WTC11 (cell line): ENCODE results near the gene ITM2C. TPM values are rescaled to one million over a fixed set of nuclear protein-coding genes. Genes with fewer than 3 reads are reported as not detected.

ENCODE experiments used
- ATAC-seq: fragments of 200-7000 bp; cut with Tn5 transposase; 2 replicates; pipeline ENCODE4 v1.10.0; 2021; ENCODE audit warnings: mild to moderate bottlenecking, moderate library complexity
- CTCF ChIA-PET: fragments of 300-600 bp; sonication (Branson Sonifier 250); formaldehyde crosslinking; loops from one replicate; lab custom pipeline; 2021; ENCODE audit warnings: antibody characterized with exemption; lab: Charles Lee
- POLR2A ChIA-PET: fragments of 350-600 bp; sonication (Branson Sonifier 250); formaldehyde crosslinking; loops from one replicate; lab custom pipeline; 2021; ENCODE audit warnings: antibody characterized with exemption; lab: Charles Lee
- DNase-seq: peaks from one replicate; pipeline ENCODE4 v3.0.0; 2021; ENCODE audit warnings: low spot score
- H3K27ac Mint-ChIP-seq: 2 replicates; pipeline ENCODE4 v1.8.0; 2021; ENCODE audit warnings: mixed read lengths
- H3K27me3 Mint-ChIP-seq: 2 replicates; pipeline ENCODE4 v1.8.0; 2021; ENCODE audit warnings: low read depth, mild to moderate bottlenecking, moderate library complexity, mixed read lengths
- H3K36me3 Mint-ChIP-seq: 2 replicates; pipeline ENCODE4 v1.8.0; 2021; ENCODE audit warnings: mixed read lengths
- H3K4me1 Mint-ChIP-seq: 2 replicates; pipeline ENCODE4 v1.8.0; 2022; ENCODE audit warnings: mixed read lengths
- H3K4me3 Mint-ChIP-seq: 2 replicates; pipeline ENCODE4 v1.8.0; 2021; ENCODE audit warnings: mild to moderate bottlenecking, moderate library complexity, mixed read lengths
- H3K9me3 Mint-ChIP-seq: 2 replicates; pipeline ENCODE4 v1.8.0; 2021; ENCODE audit warnings: mixed read lengths
- AR ChIP-seq: fragments of 250-450 bp; sonication (Bioruptor Pico); IDR thresholded peaks from 2 replicates; pipeline ENCODE4 v1.9.0; 2021; ENCODE audit warnings: mild to moderate bottlenecking
- FOXP4 ChIP-seq: sonication (generic); formaldehyde crosslinking; IDR thresholded peaks from 2 replicates; pipeline ENCODE4 v1.8.0; 2022; ENCODE audit warnings: mild to moderate bottlenecking, missing genetic modification reagents
- GTF2I ChIP-seq: fragments of 250-450 bp; sonication (Bioruptor Pico); conservative IDR thresholded peaks from 2 replicates; pipeline ENCODE4 v1.4.0; 2021; ENCODE audit warnings: mild to moderate bottlenecking
- IRF1 ChIP-seq: sonication (generic); formaldehyde crosslinking; IDR thresholded peaks from 2 replicates; pipeline ENCODE4 v1.8.0; 2023; ENCODE audit warnings: missing genetic modification reagents
- JUN ChIP-seq: sonication (generic); formaldehyde crosslinking; IDR thresholded peaks from 2 replicates; pipeline ENCODE4 v1.8.0; 2023; ENCODE audit warnings: mild to moderate bottlenecking, missing genetic modification reagents
- MLX ChIP-seq: sonication (generic); formaldehyde crosslinking; IDR thresholded peaks from 2 replicates; pipeline ENCODE4 v1.8.1; 2023; ENCODE audit warnings: mild to moderate bottlenecking, missing genetic modification reagents, moderate library complexity
- NFATC4 ChIP-seq: fragments of 250-450 bp; sonication (Bioruptor Pico); IDR thresholded peaks from 2 replicates; pipeline ENCODE4 v1.9.0; 2021; ENCODE audit warnings: mild to moderate bottlenecking
- PRDM15 ChIP-seq: sonication (generic); formaldehyde crosslinking; IDR thresholded peaks from 2 replicates; pipeline ENCODE4 v1.8.0; 2022; ENCODE audit warnings: missing genetic modification reagents
- PRRX2 ChIP-seq: fragments of 250-450 bp; sonication (Bioruptor Pico); IDR thresholded peaks from 2 replicates; pipeline ENCODE4 v1.8.0; 2021; ENCODE audit warnings: mild to moderate bottlenecking
- SMAD3 ChIP-seq: sonication (generic); formaldehyde crosslinking; IDR thresholded peaks from 2 replicates; pipeline ENCODE4 v1.8.0; 2022; ENCODE audit warnings: missing genetic modification reagents, mild to moderate bottlenecking, borderline replicate concordance
- STAT6 ChIP-seq: sonication (generic); formaldehyde crosslinking; conservative IDR thresholded peaks from 2 replicates; pipeline ENCODE4 v1.8.1; 2023; ENCODE audit warnings: mild to moderate bottlenecking, low read depth, missing genetic modification reagents, moderate library complexity
- ZMAT4 ChIP-seq: fragments of 250-450 bp; sonication (Bioruptor Pico); IDR thresholded peaks from 2 replicates; pipeline ENCODE4 v1.9.0; 2021; ENCODE audit warnings: mild to moderate bottlenecking
- ZNF138 ChIP-seq: sonication (generic); formaldehyde crosslinking; conservative IDR thresholded peaks from 2 replicates; pipeline ENCODE4 v1.8.1; 2022; ENCODE audit warnings: mild to moderate bottlenecking, moderate library complexity, missing genetic modification reagents
- ZNF219 ChIP-seq: sonication (generic); formaldehyde crosslinking; IDR thresholded peaks from 2 replicates; pipeline ENCODE4 v1.8.0; 2023; ENCODE audit warnings: missing genetic modification reagents, mild to moderate bottlenecking, borderline replicate concordance
- ZNF317 ChIP-seq: sonication (generic); formaldehyde crosslinking; IDR thresholded peaks from 2 replicates; pipeline ENCODE4 v1.8.1; 2023; ENCODE audit warnings: low read depth, mild to moderate bottlenecking, moderate library complexity, missing genetic modification reagents, borderline replicate concordance
- ZNF423 ChIP-seq: fragments of 250-450 bp; sonication (Bioruptor Pico); IDR thresholded peaks from 2 replicates; pipeline ENCODE4 v2.1.2; 2022; ENCODE audit warnings: mild to moderate bottlenecking, moderate library complexity
- ZNF671 ChIP-seq: fragments of 250-450 bp; sonication (Bioruptor Pico); IDR thresholded peaks from 2 replicates; pipeline ENCODE4 v1.8.0; 2021; ENCODE audit warnings: mild to moderate bottlenecking
- ZSCAN18 ChIP-seq: fragments of 250-450 bp; sonication (Bioruptor Pico); IDR thresholded peaks from 2 replicates; pipeline ENCODE4 v2.1.2; 2022; ENCODE audit warnings: mild to moderate bottlenecking, moderate library complexity
- total RNA-seq: library from RNA; stranded (reverse); gene quantifications from 3 replicates; pipeline ENCODE4 v1.2.3, GENCODE V29; 2021

The ITM2C gene
- total RNA-seq, 1 experiment from 2014 or later = 316 TPM

- ATAC-seq (no peak), DNase-seq (peak; percentile 6)
- POLR2A ChIA-PET = interaction anchor here (1.2 to 1.3 kb wide), 2 partner anchors 18 to 45 kb away, joined by 3 to 4 read pairs; no protein-coding TSS in a partner anchor
- TF ChIP-seq GTF2I (CRISPR knock-in tag) (no peak), MLX (CRISPR knock-in tag) (no peak), ZMAT4 (no peak), PRRX2 (no peak), ZNF423 (CRISPR knock-in tag) (no peak), ZSCAN18 (CRISPR knock-in tag) (no peak), FOXP4 (CRISPR knock-in tag) (no peak), ZNF138 (no peak), NFATC4 (no peak), IRF1 (CRISPR knock-in tag) (no peak), ZNF219 (CRISPR knock-in tag) (no peak)
- 0 out of 2 replicates have a peak, but pooled peaks cover 2% of the 10 kb centered on the region for H3K4me1 Mint-ChIP-seq
- CTCF ChIA-PET = interaction anchor here (1.1 to 1.5 kb wide), 3 partner anchors 10 to 23 kb away, joined by 3 read pairs; no protein-coding TSS in a partner anchor
- H3K27ac Mint-ChIP-seq = peak overlapping the region; percentile 89
- H3K27me3 Mint-ChIP-seq = no peaks in the 10 kb centered on the region
- no peak overlapping the region for H3K4me3 Mint-ChIP-seq
- H3K9me3 Mint-ChIP-seq = no peaks in the 10 kb centered on the region
- H3K36me3 Mint-ChIP-seq = peaks cover 59% of the 10 kb centered on the region
These were observed 14.6 kb downstream of the ITM2C start for GRCh38 chr2:230879271-230879882.

- TF ChIP-seq JUN (CRISPR knock-in tag) = no peak
- TF ChIP-seq STAT6 (CRISPR knock-in tag) = no peak
- TF ChIP-seq AR (CRISPR knock-in tag) = no peak
- no peak for TF ChIP-seq ZNF317 (CRISPR knock-in tag)
- no peak for TF ChIP-seq PRDM15
- TF ChIP-seq ZNF671 (CRISPR knock-in tag) = no peak
- no peak for TF ChIP-seq SMAD3 (CRISPR knock-in tag)
- no peak for TF ChIP-seq ZNF219 (CRISPR knock-in tag)
- no peak overlapping the region for H3K4me3 Mint-ChIP-seq
- H3K27me3 Mint-ChIP-seq = no peaks in the 10 kb centered on the region
- peaks cover 54% of the 10 kb centered on the region for H3K36me3 Mint-ChIP-seq
- ATAC-seq (no peak), DNase-seq (no peak)
- CTCF ChIA-PET = no interaction called here
- H3K9me3 Mint-ChIP-seq = no peaks in the 10 kb centered on the region
- H3K27ac Mint-ChIP-seq = no peak overlapping the region
- POLR2A ChIA-PET = no interaction called here
- 0 out of 2 replicates have a peak, but pooled peaks cover 2% of the 10 kb centered on the region for H3K4me1 Mint-ChIP-seq
These were observed 15.1 kb downstream of the ITM2C start for GRCh38 chr2:230879891-230880290.
